Right lung (tissue), 10 donors: ENCODE results near the gene SHROOM3. TPM values are rescaled to one million over a fixed set of nuclear protein-coding genes. Genes with fewer than 3 reads are reported as not detected.
A peak's percentile ranks its signal among the peaks of the same experiment; 100 is the strongest.
"Not testable (repeated sequence)": the region's sequence is repeated elsewhere in the genome, so short reads cannot be mapped to it uniquely, and the experiment has no call there.

Experiments
- DNase-seq, 2 donors: peaks; one replicate each; pipeline ENCODE4 v3.0.0-alpha.2; 2013
- long read RNA-seq, 8 donors: transcript quantifications; one replicate each; lab custom pipeline, GENCODE V29; 2026
- polyA plus RNA-seq, 5 donors: library from polyadenylated mRNA; unstranded; fragments of 120-200 nt; gene quantifications; one replicate each; pipeline versions ENCODE4 v1.2.1 to v1.2.3, GENCODE V29; 2013; ENCODE audit warnings: inconsistent platforms in 1 of 5, low replicate concordance in 1 of 5; ENCODE audit not compliant: insufficient read length in 5 of 5, insufficient read depth in 1 of 5

The SHROOM3 gene
- polyA plus RNA-seq: 10 to 100 TPM; 11.7 to 21.6 (median 14.5) TPM
- long read RNA-seq, donor 1, transcript SHROOM3-209 (4 exons, 3,766 nt): major isoform, 5 of 6 reads
- long read RNA-seq, donor 1, partial matches to known transcripts: 0 of 6 reads
- long read RNA-seq, donor 1, other reads (novel, unspliced or antisense): 0 of 6 reads
- long read RNA-seq, donor 2, partial matches to known transcripts: 11 of 13 reads
- long read RNA-seq, donor 2, other reads (novel, unspliced or antisense): 0 of 13 reads
- long read RNA-seq, donor 3, partial matches to known transcripts: 0 of 2 reads
- long read RNA-seq, donor 3, other reads (novel, unspliced or antisense): 0 of 2 reads
- long read RNA-seq, donor 4, partial matches to known transcripts: 0 of 4 reads
- long read RNA-seq, donor 4, other reads (novel, unspliced or antisense): 0 of 4 reads
- long read RNA-seq, donor 5, partial matches to known transcripts: 5 of 7 reads
- long read RNA-seq, donor 5, other reads (novel, unspliced or antisense): 0 of 7 reads
- long read RNA-seq, donor 6, partial matches to known transcripts: 8 of 13 reads
- long read RNA-seq, donor 6, other reads (novel, unspliced or antisense): 0 of 13 reads
- long read RNA-seq, donor 7, partial matches to known transcripts: 7 of 10 reads
- long read RNA-seq, donor 7, other reads (novel, unspliced or antisense): 0 of 10 reads
- long read RNA-seq, donor 8, partial matches to known transcripts: 0 of 2 reads
- long read RNA-seq, donor 8, other reads (novel, unspliced or antisense): 0 of 2 reads

- DNase-seq: peak in 1 of 2 donors; percentile 25
These were observed at the start of gene SHROOM3 for GRCh38 chr4:76434901-76435527. TSS of gene SHROOM3 (plus strand) at chr4:76435229. CDS start at chr4:76436053, 824 bp downstream.

GRCh38 chr4:76385974-76386373 lies 49.1 kb upstream of the SHROOM3 start:
- DNase-seq: no peak

GRCh38 chr4:76386566-76387305 lies 48.3 kb upstream of the SHROOM3 start:
- no peak for DNase-seq

GRCh38 chr4:76388160-76388908 lies 46.7 kb upstream of the SHROOM3 start:
- DNase-seq: no peak

GRCh38 chr4:76401654-76402053 lies 33.4 kb upstream of the SHROOM3 start:
- DNase-seq: no peak

- DNase-seq: no peak
These were observed 28.9 kb upstream of the SHROOM3 start for GRCh38 chr4:76406081-76406480.

- DNase-seq: no peak
These were observed 27.4 kb upstream of the SHROOM3 start for GRCh38 chr4:76407440-76408119.

GRCh38 chr4:76410636-76411035 lies 24.4 kb upstream of the SHROOM3 start:
- no peak for DNase-seq

GRCh38 chr4:76420188-76420761 lies 14.8 kb upstream of the SHROOM3 start:
- DNase-seq: no peak

- peak in 1 of 2 donors; percentile 18 for DNase-seq
These were observed 14.1 kb upstream of the SHROOM3 start, which contains the start of gene CCDC158 for GRCh38 chr4:76420762-76421581. TSS of gene CCDC158 (minus strand) at chr4:76421141. CDS start at chr4:76403207, 17,934 bp downstream.

GRCh38 chr4:76423159-76423558 lies 11.9 kb upstream of the SHROOM3 start:
- DNase-seq: not testable (repeated sequence)

GRCh38 chr4:76426272-76426671 lies 8.8 kb upstream of the SHROOM3 start:
- DNase-seq: no peak

GRCh38 chr4:76429636-76430035 lies 5.4 kb upstream of the SHROOM3 start:
- DNase-seq: no peak

GRCh38 chr4:76430519-76431388 lies 4.3 kb upstream of the SHROOM3 start:
- DNase-seq: peak in 1 of 2 donors; percentile 46

- DNase-seq: peak in 1 of 2 donors; percentile 15
These were observed 695 bp downstream of the SHROOM3 start for GRCh38 chr4:76435528-76436319.

GRCh38 chr4:76439491-76439890 lies 4.5 kb downstream of the SHROOM3 start:
- no peak for DNase-seq

GRCh38 chr4:76441881-76442280 lies 6.9 kb downstream of the SHROOM3 start:
- no peak for DNase-seq
